HCT116 (cell line): ENCODE data around the gene APLF. TPM values are rescaled to one million over a fixed set of nuclear protein-coding genes. Genes with fewer than 3 reads are reported as not detected.

Experiments
- ATAC-seq: fragments of 200-7000 bp; cut with Tn5 transposase; 2 replicates; pipeline ENCODE4 v1.9.1; 2020; ENCODE audit warnings: mild to moderate bottlenecking, moderate library complexity
- BruUV-seq: library from RNA; stranded (reverse); fragments of 400-500 nt; replicated peaks from 2 replicates; lab custom pipeline; 2021; lab: Mats Ljungman, UMichigan
- CTCF ChIA-PET: fragments of 300-600 bp; sonication (Branson Sonifier 250); formaldehyde crosslinking; loops from one replicate; lab custom pipeline; 2021; ENCODE audit warnings: antibody characterized with exemption; lab: Charles Lee
- POLR2A ChIA-PET: fragments of 300-600, 350-600 bp; sonication (Branson Sonifier 250); formaldehyde crosslinking; loops from one replicate; lab custom pipeline; 2021; ENCODE audit warnings: antibody characterized with exemption; lab: Charles Lee
- RAD21 ChIA-PET, 2 experiments: fragments of 300-600 bp; sonication (Branson Sonifier 250); formaldehyde crosslinking; loops; one replicate each; lab custom pipeline; 2023; ENCODE audit warnings: low total read pairs in 2 of 2; ENCODE audit not compliant: uncharacterized antibody in 2 of 2, unreplicated experiment in 2 of 2, low non-redundant PET in 1 of 2; lab: Charles Lee
- DNase-seq: peaks from one replicate; pipeline ENCODE4 v3.0.0-alpha.2; 2010; ENCODE audit warnings: low read depth, low spot score
- H2AFZ ChIP-seq: fragments of 200-600 bp; shearing (Covaris generic), sonication (generic); 2 replicates; pipeline ENCODE4 v1.6.1; 2017; ENCODE audit warnings: low read depth, mixed run types, mixed read lengths, antibody characterized with exemption, low read length; ENCODE audit not compliant: poor library complexity, severe bottlenecking
- H3K27ac ChIP-seq: 2 replicates; pipeline ENCODE4 v1.5.1; 2012; ENCODE audit warnings: low read depth, low read length
- H3K27me3 ChIP-seq: fragments of 200-600 bp; sonication (generic); 2 replicates; pipeline ENCODE4 v1.6.1; 2016; ENCODE audit warnings: mixed run types, low read length, mixed read lengths; ENCODE audit not compliant: insufficient read depth
- H3K36me3 ChIP-seq, 2 experiments: fragments of 200-500 bp in 1 of 2; fragments of 200-600 bp in 1 of 2; sonication (Bioruptor generic) in 1 of 2; sonication (generic) in 1 of 2; 2 replicates each; pipeline versions ENCODE4 v1.5.1 to v1.6.1; 2014 to 2016; ENCODE audit warnings: low read length in 2 of 2, inconsistent platforms in 1 of 2, mixed read lengths in 1 of 2, mixed run types in 1 of 2; ENCODE audit not compliant: insufficient read depth in 2 of 2, control insufficient read depth in 1 of 2
- H3K4me1 ChIP-seq, 2 experiments: fragments of 200-600 bp in 1 of 2; sonication (generic) in 1 of 2; 2 replicates each; pipeline versions ENCODE4 v1.5.1 to v1.6.1; 2012 to 2017; ENCODE audit warnings: low read length in 2 of 2, inconsistent platforms in 1 of 2, mild to moderate bottlenecking in 1 of 2, mixed read lengths in 1 of 2, mixed run types in 1 of 2, moderate library complexity in 1 of 2; ENCODE audit not compliant: insufficient read depth in 2 of 2, control insufficient read depth in 1 of 2
- H3K4me2 ChIP-seq: fragments of 200-600 bp; sonication (generic); 2 replicates; pipeline ENCODE4 v1.6.1; 2017; ENCODE audit warnings: mixed run types, low read length, mixed read lengths
- H3K4me3 ChIP-seq, 2 experiments: fragments of 200-600 bp in 1 of 2; sonication (generic) in 1 of 2; replicated peaks in 1 of 2; 2 replicates each; pipeline ENCODE4 v1.5.1; 2011 to 2016; ENCODE audit warnings: low read length in 2 of 2, control low read depth in 1 of 2, low read depth in 1 of 2, mild to moderate bottlenecking in 1 of 2, mixed read lengths in 1 of 2, mixed run types in 1 of 2
- H3K79me2 ChIP-seq: fragments of 200-600 bp; sonication (generic); 2 replicates; pipeline ENCODE4 v1.6.1; 2017; ENCODE audit warnings: mild to moderate bottlenecking, mixed run types, low read length, moderate library complexity, mixed read lengths; ENCODE audit not compliant: insufficient read depth
- H3K9ac ChIP-seq: fragments of 200-600 bp; sonication (generic); 2 replicates; pipeline ENCODE4 v1.6.1; 2016; ENCODE audit warnings: low read length, mixed read lengths
- H3K9me2 ChIP-seq: fragments of 200-600 bp; sonication (generic), shearing (Covaris generic); 2 replicates; pipeline ENCODE4 v1.6.1; 2017; ENCODE audit warnings: mixed run types, mild to moderate bottlenecking, moderate library complexity; ENCODE audit not compliant: insufficient read depth
- H3K9me3 ChIP-seq, 2 experiments: fragments of 200-500 bp in 1 of 2; fragments of 200-600 bp in 1 of 2; sonication (Bioruptor generic) in 1 of 2; sonication (generic) in 1 of 2; 2 replicates each; pipeline ENCODE4 v1.6.1; 2014 to 2017; ENCODE audit warnings: low read length in 2 of 2, mixed read lengths in 2 of 2, inconsistent platforms in 1 of 2, low read depth in 1 of 2, mild to moderate bottlenecking in 1 of 2, mixed run types in 1 of 2, moderate library complexity in 1 of 2; ENCODE audit not compliant: control insufficient read depth in 1 of 2, insufficient read depth in 1 of 2
- H4K20me1 ChIP-seq: fragments of 200-600 bp; sonication (generic), shearing (Covaris generic); 2 replicates; pipeline ENCODE4 v1.6.1; 2017; ENCODE audit warnings: mixed run types, mild to moderate bottlenecking, moderate library complexity; ENCODE audit not compliant: insufficient read depth
- EGR1 ChIP-seq: IDR thresholded peaks from 2 replicates; pipeline ENCODE4 v1.6.1; 2012; ENCODE audit warnings: low read depth
- JUND ChIP-seq: IDR thresholded peaks from 2 replicates; pipeline ENCODE4 v1.6.1; 2012
- MAX ChIP-seq: IDR thresholded peaks from 2 replicates; pipeline ENCODE4 v1.6.1; 2012
- POLR2AphosphoS5 ChIP-seq: IDR thresholded peaks from 2 replicates; pipeline ENCODE4 v1.6.1; 2011; ENCODE audit warnings: mild to moderate bottlenecking, low read depth, low read length, moderate library complexity
- RAD21 ChIP-seq: IDR thresholded peaks from 2 replicates; pipeline ENCODE4 v1.6.1; 2012; ENCODE audit warnings: low read depth, mild to moderate bottlenecking
- SIN3A ChIP-seq: IDR thresholded peaks from 2 replicates; pipeline ENCODE4 v1.6.1; 2012; ENCODE audit warnings: low read depth
- SP1 ChIP-seq: IDR thresholded peaks from 2 replicates; pipeline ENCODE4 v1.6.1; 2012; ENCODE audit warnings: low read depth
- SRF ChIP-seq: IDR thresholded peaks from 2 replicates; pipeline ENCODE4 v1.6.1; 2012; ENCODE audit warnings: low read depth
- TCF7L2 ChIP-seq: IDR thresholded peaks from 2 replicates; pipeline ENCODE4 v1.7.0; 2011; ENCODE audit warnings: borderline replicate concordance, inconsistent platforms; ENCODE audit not compliant: insufficient read depth, insufficient read length; ENCODE audit errors: extremely low read depth
- ZFX ChIP-seq: fragments of 450-650 bp; IDR thresholded peaks from 2 replicates; pipeline ENCODE4 v1.6.1; 2017
- ZNF274 ChIP-seq: fragments of 200-500 bp; sonication (Bioruptor generic); IDR thresholded peaks from 2 replicates; pipeline ENCODE4 v1.6.1; 2014; ENCODE audit warnings: mild to moderate bottlenecking, low read depth, low read length, inconsistent platforms
- intact Hi-C: fragments of 100-400 bp; cut with micrococcal nuclease; formaldehyde crosslinking; loops from 2 replicates; pipeline ENCODE4 v1.10.0; 2022
- total RNA-seq: library from RNA; stranded (reverse); gene quantifications from one replicate; pipeline ENCODE4 v1.2.1, GENCODE V29; 2021; ENCODE audit not compliant: unreplicated experiment

The APLF gene
- total RNA-seq, 1 experiment from 2014 or later = 1.6 TPM

- ATAC-seq = no peak
- Histone ChIP-seq H3K4me3 (no peak overlapping the region), H3K4me2 (no peak overlapping the region), H3K9me3 (no peaks in the 10 kb centered on the region), H3K4me1 (no peaks in the 10 kb centered on the region), H3K79me2 (no peaks in the 10 kb centered on the region), H3K27me3 (no peaks in the 10 kb centered on the region; the same call in 1 of the 2 replicates), H3K36me3 (no peaks in the 10 kb centered on the region), H3K9ac (no peak overlapping the region), H2AFZ (no peak overlapping the region), H3K27ac (no peak overlapping the region), H4K20me1 (no peaks in the 10 kb centered on the region), H3K9me2 (no peaks in the 10 kb centered on the region)
- no peak for DNase-seq
- CTCF ChIA-PET = interaction anchor here (1.3 kb wide), 1 partner anchor 9 kb away, joined by 7 read pairs; no protein-coding TSS in a partner anchor
- intact Hi-C loops = no loop called here
- no TSS peak for BruUV-seq
- RAD21 ChIA-PET = no interaction called here
- POLR2A ChIA-PET = no interaction called here
- TF ChIP-seq SP1 = no peak
Measured at GRCh38 chr2:68432696-68433658, 34.4 kb upstream of the APLF start.

- DNase-seq (no peak), ATAC-seq (no peak)
- Histone ChIP-seq H3K4me2 (no peak overlapping the region), H3K27me3 (no peaks in the 10 kb centered on the region), H4K20me1 (no peaks in the 10 kb centered on the region), H2AFZ (no peak overlapping the region), H3K9me3 (no peaks in the 10 kb centered on the region), H3K9me2 (no peaks in the 10 kb centered on the region), H3K9ac (no peak overlapping the region), H3K27ac (no peak overlapping the region), H3K4me3 (no peak overlapping the region), H3K36me3 (no peaks in the 10 kb centered on the region), H3K4me1 (no peaks in the 10 kb centered on the region), H3K79me2 (no peaks in the 10 kb centered on the region)
- ChIA-PET RAD21 (no interaction called here), CTCF (no interaction called here), POLR2A (no interaction called here)
- no peak for TF ChIP-seq EGR1
- no peak for TF ChIP-seq POLR2AphosphoS5
- TF ChIP-seq SRF = no peak
- TF ChIP-seq MAX = no peak
- no peak for TF ChIP-seq SIN3A
- TF ChIP-seq SP1 = no peak
- no peak for TF ChIP-seq RAD21
- TF ChIP-seq TCF7L2 = no peak
- no peak for TF ChIP-seq JUND
- no peak for TF ChIP-seq ZFX
- no peak for TF ChIP-seq ZNF274
- intact Hi-C loops = no loop called here
- no TSS peak for BruUV-seq
Measured at GRCh38 chr2:68434981-68435380, 32.4 kb upstream of the APLF start.
